GM12891 (cell line): ENCODE data around the gene TMEM203.

Experiments
- POLR2A ChIP-seq: IDR thresholded peaks from 2 replicates; pipeline ENCODE4 v1.6.1; 2011; ENCODE audit warnings: low read depth, low read length, control low read depth
- POLR2AphosphoS5 ChIP-seq: IDR thresholded peaks from 2 replicates; pipeline ENCODE4 v1.6.1; 2011; ENCODE audit warnings: low read depth, low read length, control low read depth
- POU2F2 ChIP-seq: IDR thresholded peaks from 2 replicates; pipeline ENCODE4 v1.6.1; 2011; ENCODE audit warnings: low read depth, mild to moderate bottlenecking, control low read depth, low read length, moderate library complexity
- SPI1 ChIP-seq: IDR thresholded peaks from 2 replicates; pipeline ENCODE4 v1.6.1; 2011; ENCODE audit warnings: low read depth, low read length, control low read depth
- TAF1 ChIP-seq: IDR thresholded peaks from 2 replicates; pipeline ENCODE4 v1.6.1; 2011; ENCODE audit warnings: low read depth, low read length, control low read depth

- TF ChIP-seq POLR2A (no peak), POLR2AphosphoS5 (no peak), TAF1 (no peak), POU2F2 (no peak), SPI1 (no peak)
Observed at GRCh38 chr9:137163805-137164204, 41.6 kb downstream of the TMEM203 start.
